Measurements from ENCODE around the gene CUX1.

- TF ChIP-seq CTCF (conservative IDR thresholded peaks at IDR 0.05; ENCODE audit: low read depth, low read length) (no peak), EZH2 (IDR thresholded peaks at IDR 0.05; ENCODE audit: low read length, unreplicated experiment) (no peak)
Measured at GRCh38 chr7:101878938-101879337, 61.5 kb downstream of the CUX1 start.
